ENCODE data around the gene TXNDC16.

TXNDC16 gene

GRCh38 chr14:52422650-52423356 lies 129.5 kb downstream of the TXNDC16 start:
- H3K27me3 ChIP-seq (ENCODE audit: insufficient read depth, poor library complexity, severe bottlenecking) = no peaks in the 10 kb centered on the region
- no peaks in the 10 kb centered on the region for H3K9me3 ChIP-seq (ENCODE audit: severe bottlenecking)
- TF ChIP-seq, protein P1, sequence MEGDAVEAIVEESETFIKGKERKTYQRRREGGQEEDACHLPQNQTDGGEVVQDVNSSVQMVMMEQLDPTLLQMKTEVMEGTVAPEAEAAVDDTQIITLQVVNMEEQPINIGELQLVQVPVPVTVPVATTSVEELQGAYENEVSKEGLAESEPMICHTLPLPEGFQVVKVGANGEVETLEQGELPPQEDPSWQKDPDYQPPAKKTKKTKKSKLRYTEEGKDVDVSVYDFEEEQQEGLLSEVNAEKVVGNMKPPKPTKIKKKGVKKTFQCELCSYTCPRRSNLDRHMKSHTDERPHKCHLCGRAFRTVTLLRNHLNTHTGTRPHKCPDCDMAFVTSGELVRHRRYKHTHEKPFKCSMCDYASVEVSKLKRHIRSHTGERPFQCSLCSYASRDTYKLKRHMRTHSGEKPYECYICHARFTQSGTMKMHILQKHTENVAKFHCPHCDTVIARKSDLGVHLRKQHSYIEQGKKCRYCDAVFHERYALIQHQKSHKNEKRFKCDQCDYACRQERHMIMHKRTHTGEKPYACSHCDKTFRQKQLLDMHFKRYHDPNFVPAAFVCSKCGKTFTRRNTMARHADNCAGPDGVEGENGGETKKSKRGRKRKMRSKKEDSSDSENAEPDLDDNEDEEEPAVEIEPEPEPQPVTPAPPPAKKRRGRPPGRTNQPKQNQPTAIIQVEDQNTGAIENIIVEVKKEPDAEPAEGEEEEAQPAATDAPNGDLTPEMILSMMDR (IDR thresholded peaks at IDR 0.05; ENCODE audit: poor library complexity, severe bottlenecking) = peak; percentile 23
- DNase-seq (ENCODE audit: low spot score) (no peak), ATAC-seq (ENCODE audit: low read depth) (no peak)
- no peak overlapping the region for H3K4me3 ChIP-seq (ENCODE audit: severe bottlenecking)
- no peak overlapping the region for H3K27ac ChIP-seq (ENCODE audit: poor library complexity, severe bottlenecking)
- H3K4me1 ChIP-seq (ENCODE audit: insufficient read depth, poor library complexity, severe bottlenecking) = no peaks in the 10 kb centered on the region
- H3K36me3 ChIP-seq (ENCODE audit: low read depth) = no peaks in the 10 kb centered on the region

GRCh38 chr14:52417139-52417538 lies 135.2 kb downstream of the TXNDC16 start:
- ATAC-seq (ENCODE audit: low read depth) (no peak), DNase-seq (ENCODE audit: low spot score) (no peak)
- H3K9me3 ChIP-seq (ENCODE audit: severe bottlenecking) = no peaks in the 10 kb centered on the region
- TF ChIP-seq, protein P1 (IDR thresholded peaks at IDR 0.05; ENCODE audit: poor library complexity, severe bottlenecking) = no peak
- H3K4me3 ChIP-seq (ENCODE audit: severe bottlenecking) = no peak overlapping the region
- peaks cover 3% of the 10 kb centered on the region for H3K4me1 ChIP-seq (ENCODE audit: insufficient read depth, poor library complexity, severe bottlenecking)
- H3K36me3 ChIP-seq (ENCODE audit: low read depth) = no peaks in the 10 kb centered on the region
- no peak overlapping the region for H3K27ac ChIP-seq (ENCODE audit: poor library complexity, severe bottlenecking)
- H3K27me3 ChIP-seq (ENCODE audit: insufficient read depth, poor library complexity, severe bottlenecking) = no peaks in the 10 kb centered on the region

DNA sequence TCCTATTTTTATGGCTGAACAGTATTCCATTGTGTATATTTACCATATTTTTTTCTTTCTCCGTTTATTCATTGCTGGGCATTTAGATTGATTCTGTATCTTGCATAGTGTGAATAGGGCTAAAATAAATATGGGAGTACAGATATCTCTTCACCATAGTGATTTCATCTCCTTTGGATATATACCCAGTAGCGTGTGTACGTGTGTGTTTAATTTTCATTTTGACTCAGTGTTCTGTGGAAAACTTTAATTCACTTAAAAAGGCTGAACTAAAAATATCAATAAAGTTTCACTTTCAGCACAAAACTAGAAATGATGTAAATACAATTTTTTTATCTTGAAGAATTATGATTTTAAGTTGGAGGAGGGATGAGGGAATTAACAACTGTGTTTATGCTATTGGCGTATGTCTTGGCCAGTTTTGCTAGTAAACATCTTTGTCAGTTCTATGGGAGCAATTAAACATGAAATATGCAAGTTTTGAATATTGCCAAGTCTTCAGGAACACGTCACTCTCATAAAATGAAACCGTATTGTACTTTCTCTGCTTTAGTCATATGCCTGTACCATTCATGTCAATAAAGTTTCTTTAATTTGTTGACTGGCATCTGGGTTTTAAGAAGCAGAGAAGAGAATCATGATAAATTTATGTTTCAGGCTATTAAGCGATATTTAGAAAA lies 138.4 kb downstream of the TXNDC16 start:
- H3K4me1 ChIP-seq (ENCODE audit: insufficient read depth, poor library complexity, severe bottlenecking) = peaks cover 3% of the 10 kb centered on the region
- ATAC-seq (ENCODE audit: low read depth) (peak; percentile 72), DNase-seq (ENCODE audit: low spot score) (no peak)
- no peaks in the 10 kb centered on the region for H3K36me3 ChIP-seq (ENCODE audit: low read depth)
- no peaks in the 10 kb centered on the region for H3K27me3 ChIP-seq (ENCODE audit: insufficient read depth, poor library complexity, severe bottlenecking)
- no peak overlapping the region for H3K4me3 ChIP-seq (ENCODE audit: severe bottlenecking)
- H3K27ac ChIP-seq (ENCODE audit: poor library complexity, severe bottlenecking) = no peak overlapping the region
- H3K9me3 ChIP-seq (ENCODE audit: severe bottlenecking) = no peaks in the 10 kb centered on the region
- TF ChIP-seq, protein P1 (IDR thresholded peaks at IDR 0.05; ENCODE audit: poor library complexity, severe bottlenecking) = no peak

DNA sequence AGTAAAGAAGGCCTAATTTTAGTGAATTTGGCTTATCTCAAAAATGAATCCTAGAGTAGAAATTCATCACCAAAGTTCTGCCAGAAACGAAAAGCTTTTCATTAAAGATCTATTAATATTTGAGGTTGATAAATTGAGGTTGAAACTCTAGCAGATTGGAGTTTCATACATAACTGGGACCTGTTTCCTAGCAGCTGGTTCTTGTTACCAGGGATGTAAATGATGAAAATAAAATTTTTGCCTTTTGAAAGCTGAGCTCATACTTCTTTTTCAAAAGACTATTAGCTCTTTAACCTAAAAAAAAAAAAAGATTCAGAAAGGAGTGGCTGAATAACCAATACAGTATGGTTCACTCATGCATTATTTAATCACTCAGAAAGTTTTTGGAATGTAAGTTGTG lies 139.9 kb downstream of the TXNDC16 start:
- H3K36me3 ChIP-seq (ENCODE audit: low read depth) = no peaks in the 10 kb centered on the region
- H3K4me1 ChIP-seq (ENCODE audit: insufficient read depth, poor library complexity, severe bottlenecking) = peaks cover 3% of the 10 kb centered on the region
- TF ChIP-seq, protein P1 (IDR thresholded peaks at IDR 0.05; ENCODE audit: poor library complexity, severe bottlenecking) = no peak
- no peak for ATAC-seq (ENCODE audit: low read depth)
- no peak overlapping the region for H3K27ac ChIP-seq (ENCODE audit: poor library complexity, severe bottlenecking)
- H3K4me3 ChIP-seq (ENCODE audit: severe bottlenecking) = no peak overlapping the region
- H3K9me3 ChIP-seq (ENCODE audit: severe bottlenecking) = no peaks in the 10 kb centered on the region
- H3K27me3 ChIP-seq (ENCODE audit: insufficient read depth, poor library complexity, severe bottlenecking) = no peaks in the 10 kb centered on the region
- no peak for DNase-seq (ENCODE audit: low spot score)

DNA sequence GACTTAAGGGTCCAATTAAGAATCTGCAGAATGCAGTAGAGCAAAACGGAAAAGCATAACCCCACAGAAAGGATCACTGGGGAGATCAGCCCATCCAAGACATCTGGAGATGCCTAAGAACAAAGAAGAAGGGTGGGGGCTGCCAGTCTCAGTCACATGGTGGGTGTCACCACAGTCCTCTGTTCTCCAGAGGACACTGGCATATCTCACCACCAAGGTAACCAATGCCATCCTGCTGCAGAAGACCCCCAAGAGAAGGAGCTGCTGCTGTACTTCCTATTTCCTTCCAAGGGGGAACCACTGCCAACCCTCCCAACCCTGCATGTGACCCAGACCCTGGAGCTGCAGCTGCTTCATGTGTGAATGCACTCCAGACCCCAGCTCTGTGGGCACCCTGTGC lies 147.0 kb downstream of the TXNDC16 start:
- no peak for ATAC-seq (ENCODE audit: low read depth)
- no peaks in the 10 kb centered on the region for H3K36me3 ChIP-seq (ENCODE audit: low read depth)
- no peak overlapping the region for H3K4me3 ChIP-seq (ENCODE audit: severe bottlenecking)
- no peak overlapping the region for H3K27ac ChIP-seq (ENCODE audit: poor library complexity, severe bottlenecking)
- DNase-seq (ENCODE audit: low spot score) = no peak
- H3K9me3 ChIP-seq (ENCODE audit: severe bottlenecking) = no peaks in the 10 kb centered on the region
- TF ChIP-seq, protein P1 (IDR thresholded peaks at IDR 0.05; ENCODE audit: poor library complexity, severe bottlenecking) = no peak
- H3K4me1 ChIP-seq (ENCODE audit: insufficient read depth, poor library complexity, severe bottlenecking) = no peaks in the 10 kb centered on the region
- H3K27me3 ChIP-seq (ENCODE audit: insufficient read depth, poor library complexity, severe bottlenecking) = no peaks in the 10 kb centered on the region
